K562 (cell line): ENCODE results near the gene C1orf94. TPM values are rescaled to one million over a fixed set of nuclear protein-coding genes. Genes with fewer than 3 reads are reported as not detected.

Source experiments
- ATAC-seq: fragments of 200-7000 bp; cut with Tn5 transposase; 3 replicates; pipeline ENCODE4 v1.9.1; 2020; ENCODE audit warnings: moderate library complexity
- BruUV-seq: library from RNA; stranded (reverse); fragments of 400-500 nt; replicated peaks from 2 replicates; lab custom pipeline; 2021; lab: Mats Ljungman, UMichigan
- CTCF ChIA-PET: fragments of 300-600 bp; formaldehyde crosslinking; extraction: SDS; loops from one replicate; lab custom pipeline; 2021; ENCODE audit warnings: low intra/inter-chr PET ratio; lab: Yijun Ruan, JAX
- POLR2A ChIA-PET: fragments of 300-600, 350-650 bp; sonication (Branson Sonifier 250); formaldehyde crosslinking; extraction: SDS; loops from one replicate; lab custom pipeline; 2021; ENCODE audit warnings: antibody characterized with exemption, inconsistent platforms; lab: Yijun Ruan, JAX
- DNase-seq, 4 experiments: peaks; one replicate each; pipeline versions ENCODE4 v3.0.0 to v3.0.0-alpha.2; 2011 to 2018; ENCODE audit warnings: low spot score in 3 of 4, mixed read lengths in 3 of 4; ENCODE audit errors: extremely low read depth in 1 of 4
- FAIRE-seq: peaks from 2 replicates; lab custom pipeline; 2011; peaks lifted over from hg19 to GRCh38; lab: Jason Lieb, UNC
- H2AFZ ChIP-seq: 2 replicates; pipeline ENCODE4 v1.6.0; 2011; ENCODE audit warnings: low read depth, low read length, control low read depth, inconsistent platforms
- H3K27ac ChIP-seq: fragments of 200-600 bp; 3 replicates; pipeline ENCODE4 v1.8.0; 2011; ENCODE audit warnings: low read depth, mild to moderate bottlenecking, control low read depth, inconsistent platforms, low read length, moderate library complexity, mixed read lengths; ENCODE audit errors: extremely low read depth
- H3K27me3 ChIP-seq, 2 experiments: fragments of 300-600 bp in 1 of 2; 2 replicates in 1 of 2; 3 replicates in 1 of 2; pipeline versions ENCODE4 v1.6.0 to v1.8.0; 2011; ENCODE audit warnings: inconsistent platforms in 2 of 2, low read length in 2 of 2, mild to moderate bottlenecking in 1 of 2, mixed read lengths in 1 of 2, moderate library complexity in 1 of 2; ENCODE audit not compliant: control insufficient read depth in 2 of 2, insufficient read depth in 2 of 2
- H3K36me3 ChIP-seq: fragments of 300-600 bp; 3 replicates; pipeline ENCODE4 v1.8.0; 2011; ENCODE audit warnings: mild to moderate bottlenecking, low read length, inconsistent platforms; ENCODE audit not compliant: control insufficient read depth, insufficient read depth
- H3K4me1 ChIP-seq, 2 experiments: fragments of 200-600 bp in 1 of 2; replicated peaks in 1 of 2; 2 replicates in 1 of 2; 3 replicates in 1 of 2; pipeline versions ENCODE4 v1.5.1 to v1.8.0; 2011; ENCODE audit warnings: inconsistent platforms in 2 of 2, low read length in 2 of 2, mild to moderate bottlenecking in 1 of 2, mixed read lengths in 1 of 2, moderate library complexity in 1 of 2; ENCODE audit not compliant: control insufficient read depth in 2 of 2, insufficient read depth in 2 of 2
- H3K4me2 ChIP-seq: 2 replicates; pipeline ENCODE4 v1.6.1; 2011; ENCODE audit warnings: low read length, control low read depth, inconsistent platforms, mixed read lengths; ENCODE audit not compliant: insufficient read depth
- H3K4me3 ChIP-seq: fragments of 200-600 bp; sonication (generic), shearing (Covaris generic); 2 replicates; pipeline ENCODE4 v1.5.1; 2016; ENCODE audit warnings: control low read depth, inconsistent platforms
- H3K79me2 ChIP-seq: fragments of 200-600 bp; 3 replicates; pipeline ENCODE4 v1.8.0; 2011; ENCODE audit warnings: low read length, inconsistent platforms; ENCODE audit not compliant: control insufficient read depth, insufficient read depth
- H3K9ac ChIP-seq, 2 experiments: 2 replicates each; pipeline versions ENCODE4 v1.6.0 to v1.6.1; 2011; ENCODE audit warnings: low read depth in 2 of 2, low read length in 2 of 2, control low read depth in 1 of 2, inconsistent platforms in 1 of 2, mild to moderate bottlenecking in 1 of 2, mixed read lengths in 1 of 2; ENCODE audit not compliant: insufficient read depth in 1 of 2
- H3K9me1 ChIP-seq: one replicate; pipeline ENCODE4 v1.6.0; 2011; ENCODE audit warnings: inconsistent platforms, mild to moderate bottlenecking, low read length, moderate library complexity; ENCODE audit not compliant: control insufficient read depth, insufficient read depth
- H3K9me3 ChIP-seq: replicated peaks from 2 replicates; pipeline ENCODE4 v1.5.1; 2011; ENCODE audit warnings: low read depth, low read length, inconsistent platforms; ENCODE audit not compliant: control insufficient read depth, insufficient read depth
- H4K20me1 ChIP-seq: replicated peaks from 2 replicates; pipeline ENCODE4 v1.6.1; 2011; ENCODE audit warnings: low read length, inconsistent platforms, mixed read lengths; ENCODE audit not compliant: control insufficient read depth, insufficient read depth
- COPS2 ChIP-seq: fragments of 450-650 bp; conservative IDR thresholded peaks from 2 replicates; pipeline ENCODE4 v1.6.1; 2016; ENCODE audit warnings: mild to moderate bottlenecking, moderate library complexity
- CREB3 ChIP-seq: fragments of 450-650 bp; conservative IDR thresholded peaks from 2 replicates; pipeline ENCODE4 v1.6.1; 2016; ENCODE audit warnings: missing genetic modification characterization, low read depth, mild to moderate bottlenecking, missing compliant biosample characterization, moderate library complexity
- FOXA3 ChIP-seq, 2 experiments: fragments of 450-650 bp in 1 of 2; sonication (generic) in 1 of 2; formaldehyde crosslinking; IDR thresholded peaks in 1 of 2; conservative IDR thresholded peaks in 1 of 2; 2 replicates each; pipeline versions ENCODE4 v1.4.0 to v1.8.0; 2020 to 2022; ENCODE audit warnings: mild to moderate bottlenecking in 2 of 2, missing genetic modification reagents in 1 of 2
- GABPB1 ChIP-seq: sonication (generic); formaldehyde crosslinking; IDR thresholded peaks from 2 replicates; pipeline ENCODE4 v1.8.0; 2022; ENCODE audit warnings: mild to moderate bottlenecking, missing genetic modification reagents
- L3MBTL2 ChIP-seq: fragments of 450-650 bp; IDR thresholded peaks from 2 replicates; pipeline ENCODE4 v1.6.1; 2016; ENCODE audit warnings: mild to moderate bottlenecking, moderate library complexity
- PHF21A ChIP-seq: fragments of 450-650 bp; IDR thresholded peaks from 2 replicates; pipeline ENCODE4 v1.6.1; 2017; ENCODE audit warnings: low read depth, borderline replicate concordance
- SRSF1 ChIP-seq: fragments of 200-400 bp; formaldehyde crosslinking; IDR thresholded peaks from 2 replicates; pipeline ENCODE4 v1.6.1; 2017; ENCODE audit warnings: mild to moderate bottlenecking, low read depth, low read length, moderate library complexity
- ZBTB43 ChIP-seq: sonication (generic); formaldehyde crosslinking; IDR thresholded peaks from 2 replicates; pipeline ENCODE4 v1.8.0; 2023; ENCODE audit warnings: mild to moderate bottlenecking, missing genetic modification reagents
- ZC3H11A ChIP-seq: IDR thresholded peaks from 2 replicates; pipeline ENCODE4 v1.6.1; 2012; ENCODE audit warnings: low read depth, low read length, improper control_type of control experiment
- ZNF217 ChIP-seq: sonication (generic); formaldehyde crosslinking; IDR thresholded peaks from 2 replicates; pipeline ENCODE4 v1.8.0; 2022; ENCODE audit warnings: mild to moderate bottlenecking, missing genetic modification reagents
- ZNF239 ChIP-seq: fragments of 250-450 bp; sonication (Bioruptor Pico); IDR thresholded peaks from 2 replicates; pipeline ENCODE4 v1.4.0; 2020; ENCODE audit warnings: mild to moderate bottlenecking
- ZNF408 ChIP-seq: fragments of 250-450 bp; sonication (Bioruptor Pico); IDR thresholded peaks from 2 replicates; pipeline ENCODE4 v1.4.0; 2020; ENCODE audit warnings: low read depth, mild to moderate bottlenecking, moderate library complexity
- ZNF431 ChIP-seq: sonication (generic); formaldehyde crosslinking; IDR thresholded peaks from 2 replicates; pipeline ENCODE4 v1.8.0; 2022; ENCODE audit warnings: mild to moderate bottlenecking, missing genetic modification reagents
- ZNF583 ChIP-seq: fragments of 250-450 bp; sonication (Bioruptor Pico); IDR thresholded peaks from 2 replicates; pipeline ENCODE4 v1.4.0; 2020
- WGBS: fragments of 100-300 bp; shearing (Covaris generic); methylation state at CpG from one replicate; pipeline ENCODE4 v1.1.6; 2016; ENCODE audit warnings: low coverage, mixed read lengths; ENCODE audit not compliant: insufficient coverage; ENCODE audit errors: missing lambda C conversion rate; 5-methylcytosine and 5-hydroxymethylcytosine counted together
- in situ Hi-C: fragments of 300-500 bp; cut with MboI; formaldehyde crosslinking; loops from 4 replicates; pipeline ENCODE4 v1.15.0; 2018; ENCODE audit warnings: inconsistent platforms, mixed read lengths
- intact Hi-C: fragments of 100-400 bp; cut with micrococcal nuclease; formaldehyde crosslinking; loops from 2 replicates; pipeline ENCODE4 v1.14.2; 2022
- polyA plus RNA-seq, 8 experiments: library from polyadenylated mRNA; depleted of rRNA in 4 of 8; stranded (reverse) in 5 of 8; unstranded in 3 of 8; fragments of >200 nt; fragmentation: Nextera tagmentation in 2 of 8; fragmentation: Illumina TruSeq in 1 of 8; extraction: Ambion mirVana in 2 of 8; extraction: Trizol in 1 of 8; gene quantifications; 2 replicates each; pipeline versions ENCODE4 v1.2.1 to v1.2.3, GENCODE V29; 2011 to 2014; ENCODE audit warnings: inconsistent platforms in 1 of 8, missing spikeins in 1 of 8
- total RNA-seq, 7 experiments: library from RNA; depleted of rRNA in 6 of 7; stranded (reverse); fragments of >200 nt in 6 of 7; fragmentation: Illumina TruSeq in 2 of 7; extraction: Trizol in 2 of 7; gene quantifications; 2 replicates each; pipeline versions ENCODE4 v1.2.1 to v1.2.3, GENCODE V29; 2011 to 2021; ENCODE audit warnings: low replicate concordance in 1 of 7
- TF ChIP-seq, protein P1 (sequence below): fragments of 450-650 bp; IDR thresholded peaks from 2 replicates; pipeline ENCODE4 v1.6.1; 2017; ENCODE audit warnings: antibody characterized with exemption
- TF ChIP-seq, protein P2 (sequence below): fragments of 250-450 bp; sonication (Bioruptor Pico); IDR thresholded peaks from 2 replicates; pipeline ENCODE4 v1.5.0; 2021

The C1orf94 gene
- total and polyA plus RNA-seq, 9 of the 15 experiments (the other 6 are each of a cell fraction or from before 2014, with no cell fraction given): not detected

- DNase-seq (no peak), ATAC-seq (no peak)
- Histone ChIP-seq H3K9me1 (no peaks in the 10 kb centered on the region), H3K79me2 (no peaks in the 10 kb centered on the region), H3K4me3 (no peak overlapping the region), H3K4me2 (no peak overlapping the region), H3K27ac (no peak overlapping the region), H3K9me3 (no peaks in the 10 kb centered on the region), H3K27me3 (peaks cover 0 to 18% of the 10 kb centered on the region in 2 experiments; a peak in 2 of 5 replicates), H2AFZ (no peak overlapping the region), H4K20me1 (no peaks in the 10 kb centered on the region)
- ChIA-PET CTCF (no interaction called here), POLR2A (interaction anchor here (0.5 kb wide), 1 partner anchor 448 kb away, joined by 3 read pairs; no protein-coding TSS in a partner anchor)
- no TSS peak for BruUV-seq
- in situ Hi-C loops: no loop called here
- intact Hi-C loops: no loop called here
- TF ChIP-seq ZNF408 (CRISPR knock-in tag) (no peak), SRSF1 (no peak), ZNF583 (CRISPR knock-in tag) (no peak), CREB3 (no peak), ZBTB43 (CRISPR knock-in tag) (no peak), ZNF431 (no peak), ZNF217 (CRISPR knock-in tag) (no peak), ZNF239 (CRISPR knock-in tag) (no peak), COPS2 (no peak), ZC3H11A (no peak), GABPB1 (CRISPR knock-in tag) (no peak), L3MBTL2 (no peak), PHF21A (no peak), FOXA3 (CRISPR knock-in tag; conservative IDR thresholded peaks at IDR 0.05 in 1 of 2, IDR thresholded peaks at IDR 0.05 in 1 of 2) (no peak)
- TF ChIP-seq, protein P1, sequence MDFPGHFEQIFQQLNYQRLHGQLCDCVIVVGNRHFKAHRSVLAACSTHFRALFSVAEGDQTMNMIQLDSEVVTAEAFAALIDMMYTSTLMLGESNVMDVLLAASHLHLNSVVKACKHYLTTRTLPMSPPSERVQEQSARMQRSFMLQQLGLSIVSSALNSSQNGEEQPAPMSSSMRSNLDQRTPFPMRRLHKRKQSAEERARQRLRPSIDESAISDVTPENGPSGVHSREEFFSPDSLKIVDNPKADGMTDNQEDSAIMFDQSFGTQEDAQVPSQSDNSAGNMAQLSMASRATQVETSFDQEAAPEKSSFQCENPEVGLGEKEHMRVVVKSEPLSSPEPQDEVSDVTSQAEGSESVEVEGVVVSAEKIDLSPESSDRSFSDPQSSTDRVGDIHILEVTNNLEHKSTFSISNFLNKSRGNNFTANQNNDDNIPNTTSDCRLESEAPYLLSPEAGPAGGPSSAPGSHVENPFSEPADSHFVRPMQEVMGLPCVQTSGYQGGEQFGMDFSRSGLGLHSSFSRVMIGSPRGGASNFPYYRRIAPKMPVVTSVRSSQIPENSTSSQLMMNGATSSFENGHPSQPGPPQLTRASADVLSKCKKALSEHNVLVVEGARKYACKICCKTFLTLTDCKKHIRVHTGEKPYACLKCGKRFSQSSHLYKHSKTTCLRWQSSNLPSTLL: no peak
- TF ChIP-seq, protein P2, sequence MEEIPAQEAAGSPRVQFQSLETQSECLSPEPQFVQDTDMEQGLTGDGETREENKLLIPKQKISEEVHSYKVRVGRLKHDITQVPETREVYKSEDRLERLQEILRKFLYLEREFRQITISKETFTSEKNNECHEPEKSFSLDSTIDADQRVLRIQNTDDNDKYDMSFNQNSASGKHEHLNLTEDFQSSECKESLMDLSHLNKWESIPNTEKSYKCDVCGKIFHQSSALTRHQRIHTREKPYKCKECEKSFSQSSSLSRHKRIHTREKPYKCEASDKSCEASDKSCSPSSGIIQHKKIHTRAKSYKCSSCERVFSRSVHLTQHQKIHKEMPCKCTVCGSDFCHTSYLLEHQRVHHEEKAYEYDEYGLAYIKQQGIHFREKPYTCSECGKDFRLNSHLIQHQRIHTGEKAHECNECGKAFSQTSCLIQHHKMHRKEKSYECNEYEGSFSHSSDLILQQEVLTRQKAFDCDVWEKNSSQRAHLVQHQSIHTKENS (CRISPR knock-in tag): no peak
- TF ChIP-seq, all 486 proteins: peak for 0
- no peaks in the 10 kb centered on the region for H3K36me3 ChIP-seq
- H3K4me1 ChIP-seq: no peaks in the 10 kb centered on the region
- FAIRE-seq: no peak
- no peak overlapping the region for H3K9ac ChIP-seq
- WGBS: under 1% methylated on average over 13 of the region's 13 CpGs
These were observed 48.4 kb upstream of the C1orf94 start for GRCh38 chr1:34128186-34128889.
